CD4-positive, CD25-positive, alpha-beta regulatory T cell (primary cell): Measurements from ENCODE around the gene ACACA. TPM values are rescaled to one million over a fixed set of nuclear protein-coding genes. Genes with fewer than 3 reads are reported as not detected.

Source experiments
- polyA plus RNA-seq, 4 donors: library from polyadenylated mRNA; unstranded; fragments of 300-500 nt; fragmentation: Illumina TruSeq; gene quantifications; one replicate each; pipeline ENCODE4 v1.2.3, GENCODE V29; 2021
- total RNA-seq: library from RNA; stranded (reverse); gene quantifications from one replicate; pipeline ENCODE4 v1.2.3, GENCODE V29; 2022

Gene ACACA
- total and polyA plus RNA-seq, 5 donors from 2014 or later = 7.4 to 42.9 (median 9.6) TPM

Other genes starting within 250 kb of the ACACA start
- not detected for gene C17orf78, start 30.9 kb downstream of the ACACA start, total RNA-seq
- under 1 TPM in 1 of 4 donors, not detected in 3; 0.09 TPM for gene C17orf78, start 30.9 kb downstream of the ACACA start, polyA plus RNA-seq
- 20.2 TPM for gene TADA2A, start 50 bp upstream of the ACACA start, total RNA-seq
- gene TADA2A, start 50 bp upstream of the ACACA start, polyA plus RNA-seq = 10 to 100 TPM in 1 of 4 donors, 1 to 10 TPM in 3; 6.3 to 11.1 (median 6.5) TPM
- 2.4 TPM for gene DUSP14, start 83.1 kb upstream of the ACACA start, total RNA-seq
- gene DUSP14, start 83.1 kb upstream of the ACACA start, polyA plus RNA-seq = 1 to 10 TPM; 4.7 to 9.4 (median 7.7) TPM
- gene SYNRG, start 202.6 kb upstream of the ACACA start, total RNA-seq = 118 TPM
- gene SYNRG, start 202.6 kb upstream of the ACACA start, polyA plus RNA-seq = 10 to 100 TPM; 72.0 to 81.7 (median 74.0) TPM
- gene DDX52, start 236.6 kb upstream of the ACACA start, total RNA-seq = 33.3 TPM
- gene DDX52, start 236.6 kb upstream of the ACACA start, polyA plus RNA-seq = 10 to 100 TPM; 13.8 to 16.5 (median 15.1) TPM